Lung (tissue), 12 donors: ENCODE data around the gene GRK1. TPM values are rescaled to one million over a fixed set of nuclear protein-coding genes. Genes with fewer than 3 reads are reported as not detected.
A peak's percentile ranks its signal among the peaks of the same experiment; 100 is the strongest.

Experiments used
- ATAC-seq: fragments of 200-7000 bp; cut with Tn5 transposase; one replicate; pipeline ENCODE4 v1.9.1; 2020; ENCODE audit warnings: moderate number of reproducible peaks; ENCODE audit not compliant: insufficient read depth, low FRiP score
- DNase-seq, 3 donors: peaks; one replicate each; pipeline ENCODE4 v3.0.0-alpha.2; 2013 to 2017
- H3K27ac ChIP-seq, 2 donors: one replicate each; pipeline ENCODE4 v1.5.1; 2013; ENCODE audit warnings: mild to moderate bottlenecking in 2 of 2, moderate library complexity in 2 of 2, control low read depth in 1 of 2, inconsistent platforms in 1 of 2, low read depth in 1 of 2, low read length in 1 of 2
- H3K27me3 ChIP-seq, 3 donors: one replicate each; pipeline ENCODE4 v1.5.1; 2013; ENCODE audit warnings: low read length in 2 of 3; ENCODE audit not compliant: control insufficient read depth in 3 of 3, insufficient read depth in 3 of 3
- H3K36me3 ChIP-seq, 4 donors: one replicate each; pipeline ENCODE4 v1.5.1; 2013; ENCODE audit warnings: low read length in 4 of 4, mild to moderate bottlenecking in 1 of 4, moderate library complexity in 1 of 4; ENCODE audit not compliant: control insufficient read depth in 4 of 4, insufficient read depth in 4 of 4
- H3K4me1 ChIP-seq, 5 donors: one replicate each; pipeline ENCODE4 v1.5.1; 2013; ENCODE audit warnings: low read length in 5 of 5, mild to moderate bottlenecking in 2 of 5, moderate library complexity in 1 of 5; ENCODE audit not compliant: control insufficient read depth in 5 of 5, insufficient read depth in 5 of 5
- H3K4me3 ChIP-seq: one replicate; pipeline ENCODE4 v1.5.1; 2013; ENCODE audit warnings: mild to moderate bottlenecking, control low read depth, moderate library complexity
- H3K9ac ChIP-seq, 2 donors: one replicate each; pipeline ENCODE4 v1.5.1; 2013; ENCODE audit warnings: low read length in 2 of 2, control low read depth in 1 of 2; ENCODE audit not compliant: insufficient read depth in 1 of 2
- H3K9me3 ChIP-seq, 4 donors: one replicate each; pipeline ENCODE4 v1.5.1; 2013; ENCODE audit warnings: low read length in 3 of 4, mild to moderate bottlenecking in 1 of 4, moderate library complexity in 1 of 4; ENCODE audit not compliant: control insufficient read depth in 4 of 4, insufficient read depth in 3 of 4
- CTCF ChIP-seq: IDR thresholded peaks from 2 replicates; pipeline ENCODE4 v1.5.1; 2012; ENCODE audit warnings: mild to moderate bottlenecking; ENCODE audit errors: control extremely low read depth, extremely low read depth
- WGBS, 2 donors: extraction: QIAGEN DNeasy Blood & Tissue Kit; methylation state at CpG; one replicate each; pipeline ENCODE4 v1.1.7; 2013; 5-methylcytosine and 5-hydroxymethylcytosine counted together
- polyA plus RNA-seq, 2 donors: library from polyadenylated mRNA; stranded (reverse); fragments of 200-250 nt; gene quantifications; one replicate each; pipeline ENCODE4 v1.2.1, GENCODE V29; 2013
- total RNA-seq, 2 donors: library from RNA; depleted of rRNA in 1 of 2; stranded (reverse); fragments of >200 nt in 1 of 2; gene quantifications; one replicate each; pipeline ENCODE4 v1.2.1, GENCODE V29; 2014 to 2021
- donor health status: control.
- donor health status: control.
- donor health status: Bipolar disorder and iron deficiency.
- donor health status: healthy.
- donor health status: DM: yes; HTN: yes; CAD: no.

Gene GRK1
- total and polyA plus RNA-seq, 4 donors: 0.03 to 3.1 TPM; not detected in 2

GRCh38 chr13:113784645-113785024, 117.6 kb downstream of the GRK1 start:
- WGBS, 2 donors: 68 to 84% methylated on average over 5 of the region's 5 CpGs

GRCh38 chr13:113785051-113786010, 118.3 kb downstream of the GRK1 start:
- Histone ChIP-seq H3K4me1 (peaks cover 0 to 2% (median 0%) of the 10 kb centered on the region in 5 donors), H3K9ac (no peak overlapping the region), H3K27ac (no peak overlapping the region), H3K27me3 (peaks cover 0 to 2% (median 0%) of the 10 kb centered on the region in 3 donors), H3K4me3 (no peak overlapping the region), H3K9me3 (peaks cover 0 to 10% (median 1%) of the 10 kb centered on the region in 4 donors), H3K36me3 (peaks cover 0 to 2% (median 0%) of the 10 kb centered on the region in 4 donors)
- no peak for TF ChIP-seq CTCF
- DNase-seq: peak in 1 of 3 donors; percentile 8
- ATAC-seq: no peak
- 84 to 87% methylated on average over 19 of the region's 19 CpGs for WGBS, 2 donors

More at GRCh38 chr13:113784645-113785024, 117.6 kb downstream of the GRK1 start:
- no peak for ATAC-seq
- H3K9ac ChIP-seq: no peak overlapping the region
- peaks cover 0 to 2% (median 0%) of the 10 kb centered on the region in 3 donors for H3K27me3 ChIP-seq
- no peak overlapping the region for H3K27ac ChIP-seq
- peaks cover 0 to 2% (median 0%) of the 10 kb centered on the region in 4 donors for H3K36me3 ChIP-seq
- H3K4me3 ChIP-seq: no peak overlapping the region
- H3K4me1 ChIP-seq: peaks cover 0 to 2% (median 0%) of the 10 kb centered on the region in 5 donors
- H3K9me3 ChIP-seq: peaks cover 0 to 9% (median 1%) of the 10 kb centered on the region in 4 donors
- TF ChIP-seq CTCF: no peak
- DNase-seq: no peak

GRCh38 chr13:113786262-113786841, 119.3 kb downstream of the GRK1 start:
- H3K36me3 ChIP-seq: peaks cover 0 to 2% (median 0%) of the 10 kb centered on the region in 4 donors
- H3K9me3 ChIP-seq: peaks cover 0 to 10% (median 1%) of the 10 kb centered on the region in 4 donors
- DNase-seq (no peak), ATAC-seq (no peak)
- no peak for TF ChIP-seq CTCF
- WGBS, 2 donors: 73 to 78% methylated on average over 17 of the region's 17 CpGs
- peaks cover 0 to 2% (median 0%) of the 10 kb centered on the region in 3 donors for H3K27me3 ChIP-seq
- no peak overlapping the region for H3K4me3 ChIP-seq
- H3K4me1 ChIP-seq: peaks cover 0 to 2% (median 0%) of the 10 kb centered on the region in 5 donors
- no peak overlapping the region for H3K27ac ChIP-seq
- no peak overlapping the region for H3K9ac ChIP-seq

Other genes starting within 250 kb of the GRK1 start
- gene ADPRHL1, start 213.7 kb upstream of the GRK1 start, total RNA-seq: 1 to 10 TPM; 1.4 to 4.9 TPM
- 1 to 10 TPM in 1 of 2 donors, under 1 TPM in 1; 0.83 to 1.2 TPM for gene ADPRHL1, start 213.7 kb upstream of the GRK1 start, polyA plus RNA-seq
- 10 to 100 TPM; 15.8 to 21.1 TPM for gene DCUN1D2, start 176.5 kb upstream of the GRK1 start, total RNA-seq
- 10 to 100 TPM in 1 of 2 donors, 1 to 10 TPM in 1; 6.9 to 11.9 TPM for gene DCUN1D2, start 176.5 kb upstream of the GRK1 start, polyA plus RNA-seq
- 10 to 100 TPM; 44.1 to 44.2 TPM for gene TFDP1, start 82.5 kb upstream of the GRK1 start, total RNA-seq
- gene TFDP1, start 82.5 kb upstream of the GRK1 start, polyA plus RNA-seq: 10 to 100 TPM; 19.6 to 36.6 TPM
- not detected for gene ATP4B, start 9.0 kb upstream of the GRK1 start, total RNA-seq
- not detected for gene ATP4B, start 9.0 kb upstream of the GRK1 start, polyA plus RNA-seq
- gene TMEM255B, start 92.0 kb downstream of the GRK1 start, total RNA-seq: 10 to 100 TPM in 1 of 2 donors, 1 to 10 TPM in 1; 6.0 to 19.6 TPM
- 10 to 100 TPM; 13.3 to 16.4 TPM for gene TMEM255B, start 92.0 kb downstream of the GRK1 start, polyA plus RNA-seq
- 10 to 100 TPM; 68.5 to 83.8 TPM for gene GAS6, start 196.9 kb downstream of the GRK1 start, total RNA-seq
- 100 to 1,000 TPM in 1 of 2 donors, 10 to 100 TPM in 1; 61.8 to 107 TPM for gene GAS6, start 196.9 kb downstream of the GRK1 start, polyA plus RNA-seq